ENCODE results near the gene MGMT.

The MGMT gene

GRCh38 chr10:129712000-129712399 is 245.0 kb downstream of the MGMT start:
- ATAC-seq = no peak
- no peak for DNase-seq

GRCh38 chr10:129713659-129714265 is 246.7 kb downstream of the MGMT start:
- ATAC-seq (no peak), DNase-seq (no peak)

GRCh38 chr10:129715805-129716204 is 248.8 kb downstream of the MGMT start:
- no peak for DNase-seq
- no peak for ATAC-seq

GRCh38 chr10:129716211-129716681 is 249.2 kb downstream of the MGMT start:
- DNase-seq (no peak), ATAC-seq (no peak)

- ATAC-seq (no peak), DNase-seq (no peak)
Observed at GRCh38 chr10:129716881-129717280, 249.8 kb downstream of the MGMT start.

- DNase-seq (no peak), ATAC-seq (no peak)
Observed at GRCh38 chr10:129717816-129718547, 250.9 kb downstream of the MGMT start.

GRCh38 chr10:129718548-129719414 is 251.7 kb downstream of the MGMT start:
- ATAC-seq = no peak
- no peak for DNase-seq

GRCh38 chr10:129719415-129719739 is 252.3 kb downstream of the MGMT start:
- ATAC-seq (no peak), DNase-seq (no peak)

- DNase-seq (no peak), ATAC-seq (no peak)
Observed at GRCh38 chr10:129719889-129720590, 253.0 kb downstream of the MGMT start.

- DNase-seq = no peak
- ATAC-seq = no peak
Observed at GRCh38 chr10:129725011-129725410, 258.0 kb downstream of the MGMT start.

- DNase-seq (no peak), ATAC-seq (no peak)
Observed at GRCh38 chr10:129725482-129725881, 258.4 kb downstream of the MGMT start.

- DNase-seq (no peak), ATAC-seq (no peak)
Observed at GRCh38 chr10:129725890-129726631, 259.0 kb downstream of the MGMT start.

GRCh38 chr10:129727071-129727470 is 260.0 kb downstream of the MGMT start:
- ATAC-seq (peak; percentile 22), DNase-seq (no peak)

- ATAC-seq (no peak), DNase-seq (no peak)
Observed at GRCh38 chr10:129727495-129727894, 260.5 kb downstream of the MGMT start.

GRCh38 chr10:129728246-129728820 is 261.3 kb downstream of the MGMT start:
- DNase-seq (no peak), ATAC-seq (no peak)

- ATAC-seq = no peak
- DNase-seq = no peak
Observed at GRCh38 chr10:129728905-129729795, 262.1 kb downstream of the MGMT start.

GRCh38 chr10:129730272-129730992 is 263.4 kb downstream of the MGMT start:
- DNase-seq = no peak

GRCh38 chr10:129730993-129731325 is 263.9 kb downstream of the MGMT start:
- DNase-seq (no peak), ATAC-seq (no peak)

More at GRCh38 chr10:129730272-129730992, 263.4 kb downstream of the MGMT start:
- no peak for ATAC-seq

- DNase-seq (no peak), ATAC-seq (no peak)
Observed at GRCh38 chr10:129740532-129741279, 273.7 kb downstream of the MGMT start.
